ENCODE results near the gene MINDY4. TPM values are rescaled to one million over a fixed set of nuclear protein-coding genes. Genes with fewer than 3 reads are reported as not detected.

MINDY4 gene
- total and polyA plus RNA-seq, 10 of the 15 experiments (the other 5 are each of a cell fraction or from before 2014, with no cell fraction given), result 0.10 to 0.90 (median 0.40) TPM

DNA sequence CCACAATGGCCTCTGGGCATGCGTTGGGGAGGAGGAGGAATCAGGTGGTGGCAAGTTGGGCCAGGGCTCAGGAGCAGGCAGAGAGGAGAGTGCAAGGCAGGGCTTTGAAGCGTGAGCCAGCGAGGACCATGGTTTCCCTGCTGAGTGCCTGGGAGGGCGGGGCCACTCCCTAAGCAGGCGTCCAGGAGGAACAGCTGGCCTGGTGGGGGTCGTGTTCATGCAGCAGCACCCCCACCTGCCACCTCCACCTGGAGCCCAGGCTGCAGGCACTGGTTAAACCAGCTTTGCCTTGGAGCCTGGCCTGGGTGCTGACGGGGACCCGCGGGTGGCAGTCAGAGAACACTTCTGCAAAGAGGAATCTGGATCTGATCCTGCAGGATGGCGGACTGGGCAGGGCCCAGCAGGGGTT is 116.3 kb downstream of the MINDY4 start:
- ChIA-PET SMC1A (ENCODE audit: uncharacterized antibody, unreplicated experiment) (no interaction called here), RAD21 (ENCODE audit: unreplicated experiment) (no interaction called here), CTCF (interaction anchor here (1.0 kb wide), 1 partner anchor 236 kb away, joined by 3 read pairs; no protein-coding TSS in a partner anchor), POLR2A (no interaction called here)
- DNase-seq (ENCODE audit: low read depth, low spot score) (no peak), ATAC-seq (no peak), FAIRE-seq (no peak)
- Histone ChIP-seq H4K20me1 (ENCODE audit: control insufficient read depth, insufficient read depth) (no peaks in the 10 kb centered on the region), H3K9me3 (replicated peaks; ENCODE audit: control insufficient read depth, insufficient read depth, low read length) (no peaks in the 10 kb centered on the region), H2AFZ (ENCODE audit: control insufficient read depth, low read depth, low read length) (no peak overlapping the region), H3K4me2 (ENCODE audit: control insufficient read depth, insufficient read depth) (no peak overlapping the region), H3K9ac (ENCODE audit: control insufficient read depth, insufficient read depth, low read length) (no peak overlapping the region), H3K27me3 (replicated peaks in 1 of 2; ENCODE audit: control insufficient read depth in 2 of 2, insufficient read depth in 2 of 2, low read length in 1 of 2) (peaks cover 0 to 2% of the 10 kb centered on the region in 2 experiments; a peak in 2 of 4 replicates), H3K4me3 (no peak overlapping the region), H3K27ac (ENCODE audit: control insufficient read depth, insufficient read depth) (no peak overlapping the region), H3K4me1 (ENCODE audit: control insufficient read depth, insufficient read depth, low read length) (no peaks in the 10 kb centered on the region; the same call in 1 of the 2 replicates), H3K36me3 (ENCODE audit: control insufficient read depth in 2 of 2, insufficient read depth in 2 of 2, low read length in 1 of 2) (no peaks in the 10 kb centered on the region), H3K79me2 (ENCODE audit: control insufficient read depth, insufficient read depth, low read length) (no peaks in the 10 kb centered on the region)
- in situ Hi-C loops (cut with MboI), result no loop called here
- no TSS peak for BruUV-seq (replicated peaks)
- TF ChIP-seq SMC3 (IDR thresholded peaks at IDR 0.05; ENCODE audit: borderline replicate concordance, low read length) (no peak), SUPT20H (IDR thresholded peaks at IDR 0.05; ENCODE audit: borderline replicate concordance, control insufficient read depth, low read depth, low read length) (no peak), CREM (IDR thresholded peaks at IDR 0.05; ENCODE audit: low read depth) (no peak), EZH2 (IDR thresholded peaks at IDR 0.05; ENCODE audit: borderline replicate concordance, control insufficient read depth, low read depth, low read length) (no peak), PAX8 (IDR thresholded peaks at IDR 0.05) (no peak), BHLHE40 (IDR thresholded peaks at IDR 0.05; ENCODE audit: borderline replicate concordance in 1 of 2, low read depth in 2 of 2, low read length in 1 of 2) (no peak), IRF3 (IDR thresholded peaks at IDR 0.05) (no peak), ZNF207 (IDR thresholded peaks at IDR 0.05; ENCODE audit: borderline replicate concordance) (no peak), HDAC2 (IDR thresholded peaks at IDR 0.05) (no peak), DPF2 (IDR thresholded peaks at IDR 0.05) (no peak), RUNX3 (IDR thresholded peaks at IDR 0.05; ENCODE audit: low read length) (no peak), ZNF622 (IDR thresholded peaks at IDR 0.05) (no peak), STAT3 (IDR thresholded peaks at IDR 0.05; ENCODE audit: low read depth, low read length) (no peak), SREBF2 (IDR thresholded peaks at IDR 0.05; ENCODE audit: low read length) (no peak)
- TF ChIP-seq, protein P1, sequence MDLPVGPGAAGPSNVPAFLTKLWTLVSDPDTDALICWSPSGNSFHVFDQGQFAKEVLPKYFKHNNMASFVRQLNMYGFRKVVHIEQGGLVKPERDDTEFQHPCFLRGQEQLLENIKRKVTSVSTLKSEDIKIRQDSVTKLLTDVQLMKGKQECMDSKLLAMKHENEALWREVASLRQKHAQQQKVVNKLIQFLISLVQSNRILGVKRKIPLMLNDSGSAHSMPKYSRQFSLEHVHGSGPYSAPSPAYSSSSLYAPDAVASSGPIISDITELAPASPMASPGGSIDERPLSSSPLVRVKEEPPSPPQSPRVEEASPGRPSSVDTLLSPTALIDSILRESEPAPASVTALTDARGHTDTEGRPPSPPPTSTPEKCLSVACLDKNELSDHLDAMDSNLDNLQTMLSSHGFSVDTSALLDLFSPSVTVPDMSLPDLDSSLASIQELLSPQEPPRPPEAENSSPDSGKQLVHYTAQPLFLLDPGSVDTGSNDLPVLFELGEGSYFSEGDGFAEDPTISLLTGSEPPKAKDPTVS (IDR thresholded peaks at IDR 0.05; ENCODE audit: low read depth, low read length), result no peak
- WGBS (ENCODE audit: insufficient coverage, insufficient replicate concordance, low lambda C conversion rate, missing lambda C conversion rate), result 48% methylated on average over 10 of the region's 10 CpGs
- intact Hi-C loops (cut with micrococcal nuclease; ENCODE audit: unreplicated experiment), result no loop called here
